ENCODE results near the gene DNAJB14. TPM values are rescaled to one million over a fixed set of nuclear protein-coding genes. Genes with fewer than 3 reads are reported as not detected.

DNAJB14 gene
- total RNA-seq, 1 experiment from 2014 or later: 41.0 TPM

DNA sequence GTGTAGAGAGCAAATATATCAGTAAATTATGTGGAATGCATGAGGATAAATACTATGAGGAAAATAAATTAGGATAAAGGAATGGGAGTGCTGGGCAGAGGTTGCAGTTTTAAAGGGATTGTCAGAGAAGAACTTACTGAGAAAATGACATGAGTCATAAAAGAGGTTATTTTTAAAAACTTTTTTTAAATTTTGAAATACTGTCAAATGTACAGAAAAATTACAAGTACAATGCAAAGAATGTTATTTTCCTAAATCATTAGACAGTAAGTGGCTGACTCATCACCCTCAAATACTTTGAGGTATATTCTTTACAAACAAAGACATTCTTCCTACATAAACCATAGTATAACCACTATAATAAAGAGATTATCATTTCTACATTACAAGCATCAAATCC, 33.5 kb upstream of the DNAJB14 start:
- Histone ChIP-seq H3K4me2 (ENCODE audit: insufficient read depth, insufficient read length, low read length) (no peak overlapping the region), H3K9me3 (ENCODE audit: control insufficient read depth, low read depth, low read length) (no peaks in the 10 kb centered on the region), H3K23me2 (ENCODE audit: insufficient read length, low read depth, low read length, poor library complexity, severe bottlenecking) (no peaks in the 10 kb centered on the region), H2BK120ac (ENCODE audit: low read depth, low read length, poor library complexity, severe bottlenecking) (no peak overlapping the region), H2BK12ac (ENCODE audit: insufficient read length, low read depth, low read length) (no peak overlapping the region), H3K79me1 (ENCODE audit: insufficient read depth, low read depth, low read length, poor library complexity, severe bottlenecking) (no peaks in the 10 kb centered on the region), H2AFZ (ENCODE audit: low read length) (no peak overlapping the region), H3K4ac (ENCODE audit: low read depth, low read length) (no peak overlapping the region), H3K23ac (ENCODE audit: insufficient read length, low read depth, low read length) (no peak overlapping the region), H2BK20ac (ENCODE audit: low read depth, low read length, poor library complexity, severe bottlenecking) (no peak overlapping the region), H2BK5ac (ENCODE audit: insufficient read length, low read length) (no peak overlapping the region), H4K20me1 (ENCODE audit: control insufficient read depth, insufficient read depth, insufficient read length) (no peaks in the 10 kb centered on the region), H3T11ph (ENCODE audit: low read length) (no peak overlapping the region), H2BK15ac (ENCODE audit: low read depth, low read length) (no peak overlapping the region), H2AK5ac (ENCODE audit: insufficient read length, low read length) (no peak overlapping the region), H3K9ac (ENCODE audit: extremely low read depth, insufficient read length, low read length) (no peak overlapping the region), H4K5ac (ENCODE audit: insufficient read length, low read depth, low read length) (no peak overlapping the region), H3K56ac (ENCODE audit: insufficient read length, low read depth, low read length) (no peak overlapping the region), H3K27ac (ENCODE audit: insufficient read length, low read depth, low read length) (no peak overlapping the region), H3K14ac (ENCODE audit: insufficient read depth, low read length) (no peak overlapping the region), H4K8ac (replicated peaks; ENCODE audit: insufficient read length, low read depth, low read length) (no peak overlapping the region), H4K91ac (ENCODE audit: insufficient read length, low read depth, low read length) (no peak overlapping the region), H3K79me2 (ENCODE audit: insufficient read depth, low read length) (no peaks in the 10 kb centered on the region), H3K4me1 (ENCODE audit: insufficient read depth, low read length) (no peaks in the 10 kb centered on the region), H3K18ac (ENCODE audit: insufficient read length, low read depth, low read length) (no peak overlapping the region), H3K27me3 (ENCODE audit: insufficient read depth, low read length) (no peaks in the 10 kb centered on the region)
- Mint-ChIP-seq H3K4me3 (no peak overlapping the region), H3K36me3 (ENCODE audit: insufficient read depth in 1 of 3, low read depth in 3 of 3) (no peaks in the 10 kb centered on the region), H3K27me3 (ENCODE audit: low read depth) (0 out of 2 replicates have a peak, but pooled peaks cover 2% of the 10 kb centered on the region), H3K4me1 (no peaks in the 10 kb centered on the region), H3K27ac (no peak overlapping the region), H3K9me3 (no peaks in the 10 kb centered on the region; a peak in 2 of 5 replicates)
- TF ChIP-seq, protein P1, sequence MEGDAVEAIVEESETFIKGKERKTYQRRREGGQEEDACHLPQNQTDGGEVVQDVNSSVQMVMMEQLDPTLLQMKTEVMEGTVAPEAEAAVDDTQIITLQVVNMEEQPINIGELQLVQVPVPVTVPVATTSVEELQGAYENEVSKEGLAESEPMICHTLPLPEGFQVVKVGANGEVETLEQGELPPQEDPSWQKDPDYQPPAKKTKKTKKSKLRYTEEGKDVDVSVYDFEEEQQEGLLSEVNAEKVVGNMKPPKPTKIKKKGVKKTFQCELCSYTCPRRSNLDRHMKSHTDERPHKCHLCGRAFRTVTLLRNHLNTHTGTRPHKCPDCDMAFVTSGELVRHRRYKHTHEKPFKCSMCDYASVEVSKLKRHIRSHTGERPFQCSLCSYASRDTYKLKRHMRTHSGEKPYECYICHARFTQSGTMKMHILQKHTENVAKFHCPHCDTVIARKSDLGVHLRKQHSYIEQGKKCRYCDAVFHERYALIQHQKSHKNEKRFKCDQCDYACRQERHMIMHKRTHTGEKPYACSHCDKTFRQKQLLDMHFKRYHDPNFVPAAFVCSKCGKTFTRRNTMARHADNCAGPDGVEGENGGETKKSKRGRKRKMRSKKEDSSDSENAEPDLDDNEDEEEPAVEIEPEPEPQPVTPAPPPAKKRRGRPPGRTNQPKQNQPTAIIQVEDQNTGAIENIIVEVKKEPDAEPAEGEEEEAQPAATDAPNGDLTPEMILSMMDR (conservative IDR thresholded peaks at IDR 0.05): no peak
- DNase-seq: no peak
